Keratinocyte (primary cell): Measurements from ENCODE around the gene TNS1. TPM values are rescaled to one million over a fixed set of nuclear protein-coding genes. Genes with fewer than 3 reads are reported as not detected.

Experiments
- DNase-seq: peaks from one replicate; pipeline ENCODE4 v3.0.0-alpha.2; 2011; ENCODE audit warnings: low read depth, missing footprints, low spot score
- FAIRE-seq: peaks from 2 replicates; lab custom pipeline; 2011; peaks lifted over from hg19 to GRCh38; lab: Jason Lieb, UNC
- H2AFZ ChIP-seq: 2 replicates; pipeline ENCODE4 v1.6.0; 2012; ENCODE audit warnings: low read length, control low read depth, inconsistent platforms; ENCODE audit not compliant: control insufficient read depth
- H3K27ac ChIP-seq: 2 replicates; pipeline ENCODE4 v1.5.1; 2011; ENCODE audit warnings: low read length; ENCODE audit not compliant: control insufficient read depth, insufficient read depth
- H3K27me3 ChIP-seq: 3 replicates; pipeline ENCODE4 v1.6.0; 2011; ENCODE audit warnings: low read length; ENCODE audit not compliant: control insufficient read depth, insufficient read depth; ENCODE audit errors: extremely low read depth
- H3K36me3 ChIP-seq, 2 experiments: 2 replicates in 1 of 2; 3 replicates in 1 of 2; pipeline ENCODE4 v1.5.1; 2011; ENCODE audit warnings: low read length in 2 of 2, mild to moderate bottlenecking in 1 of 2; ENCODE audit not compliant: control insufficient read depth in 2 of 2, insufficient read depth in 2 of 2; ENCODE audit errors: extremely low read depth in 1 of 2
- H3K4me1 ChIP-seq: 3 replicates; pipeline ENCODE4 v1.5.1; 2011; ENCODE audit warnings: low read length; ENCODE audit not compliant: control insufficient read depth, insufficient read depth; ENCODE audit errors: extremely low read depth
- H3K4me2 ChIP-seq: 3 replicates; pipeline ENCODE4 v1.6.0; 2011; ENCODE audit warnings: low read depth, low read length; ENCODE audit not compliant: control insufficient read depth, insufficient read depth; ENCODE audit errors: extremely low read depth
- H3K4me3 ChIP-seq, 3 experiments: fragments of 200-600 bp in 1 of 3; sonication (generic) in 1 of 3; 2 replicates in 2 of 3; 3 replicates in 1 of 3; pipeline ENCODE4 v1.5.1; 2011 to 2016; ENCODE audit warnings: low read length in 3 of 3, mild to moderate bottlenecking in 3 of 3, control low read depth in 2 of 3, inconsistent platforms in 1 of 3, low read depth in 1 of 3, mixed read lengths in 1 of 3, mixed run types in 1 of 3, moderate library complexity in 1 of 3; ENCODE audit not compliant: control insufficient read depth in 2 of 3, insufficient read depth in 2 of 3; ENCODE audit errors: extremely low read depth in 1 of 3
- H3K79me2 ChIP-seq: 2 replicates; pipeline ENCODE4 v1.6.0; 2012; ENCODE audit warnings: low read length; ENCODE audit not compliant: control insufficient read depth, insufficient read depth
- H3K9ac ChIP-seq: 3 replicates; pipeline ENCODE4 v1.6.0; 2011; ENCODE audit warnings: low read length; ENCODE audit not compliant: control insufficient read depth, insufficient read depth; ENCODE audit errors: extremely low read depth
- H3K9me1 ChIP-seq: 3 replicates; pipeline ENCODE4 v1.6.0; 2011; ENCODE audit warnings: low read length; ENCODE audit not compliant: control insufficient read depth, insufficient read depth; ENCODE audit errors: extremely low read depth
- H3K9me3 ChIP-seq: 2 replicates; pipeline ENCODE4 v1.5.1; 2012; ENCODE audit warnings: low read depth, low read length; ENCODE audit not compliant: control insufficient read depth
- H4K20me1 ChIP-seq: 3 replicates; pipeline ENCODE4 v1.6.0; 2011; ENCODE audit warnings: low read length; ENCODE audit not compliant: control insufficient read depth, insufficient read depth; ENCODE audit errors: extremely low read depth
- CTCF ChIP-seq, 3 experiments: IDR thresholded peaks in 1 of 3; conservative IDR thresholded peaks in 1 of 3; optimal IDR thresholded peaks in 1 of 3; 2 replicates in 2 of 3; 3 replicates in 1 of 3; pipeline versions ENCODE3 to v1.5.1; 2011; ENCODE audit warnings: low read length in 3 of 3, mild to moderate bottlenecking in 3 of 3, moderate library complexity in 2 of 3, control low read depth in 1 of 3, inconsistent platforms in 1 of 3; ENCODE audit not compliant: insufficient read depth in 2 of 3; ENCODE audit errors: extremely low read depth in 1 of 3
- EZH2 ChIP-seq: IDR thresholded peaks from one replicate; pipeline ENCODE4 v1.6.1; 2012; ENCODE audit warnings: inconsistent platforms, mild to moderate bottlenecking, low read length, moderate library complexity
- dilution Hi-C: fragments of 300-500 bp; cut with MboI; formaldehyde crosslinking; loops from one replicate; pipeline ENCODE4 v1.7.0; 2020; ENCODE audit warnings: low sequenced_read_pairs; ENCODE audit not compliant: extremely low pct_ligation_motif_present
- polyA plus RNA-seq, 5 experiments: library from polyadenylated mRNA; depleted of rRNA in 3 of 5; stranded (reverse) in 3 of 5; stranded (forward) in 1 of 5; unstranded in 1 of 5; fragments of >200 nt; gene quantifications; 1 replicate in 1 of 5; 2 replicates in 3 of 5; 3 replicates in 1 of 5; pipeline versions ENCODE4 v1.2.1 to v1.2.3, GENCODE V29; 2011 to 2012; ENCODE audit warnings: missing spikeins in 2 of 5, low read depth in 1 of 5, low replicate concordance in 1 of 5

TNS1 gene
- polyA plus RNA-seq, 1 donor (not counting 4 experiments of a cell fraction or from before 2014, with no cell fraction given), result 2.5 TPM

DNA sequence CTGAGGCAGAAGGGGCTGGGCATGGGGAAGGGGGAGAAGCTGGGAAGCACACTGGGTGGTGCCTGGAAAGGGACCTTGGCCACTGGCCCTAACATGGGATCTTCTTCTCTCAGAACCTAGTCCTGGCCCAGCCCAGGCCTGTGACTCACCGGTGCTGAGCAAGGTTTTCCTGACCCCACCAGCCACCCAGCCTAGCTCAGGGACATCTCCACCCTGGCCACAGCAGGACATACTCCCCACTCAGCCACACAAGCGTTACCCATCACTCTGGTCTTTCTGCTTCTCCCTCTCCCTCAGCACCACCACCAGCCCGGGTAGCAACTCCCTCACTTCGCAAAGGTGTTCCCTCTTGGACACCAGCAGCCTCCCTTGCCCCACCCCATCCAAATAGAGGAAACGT is 22.8 kb downstream of the TNS1 start:
- Histone ChIP-seq H3K9ac (no peak overlapping the region), H3K79me2 (no peaks in the 10 kb centered on the region), H3K4me1 (no peaks in the 10 kb centered on the region), H3K27me3 (peaks cover 26% of the 10 kb centered on the region), H3K9me3 (no peaks in the 10 kb centered on the region), H3K9me1 (no peaks in the 10 kb centered on the region), H3K27ac (no peak overlapping the region), H4K20me1 (no peaks in the 10 kb centered on the region), H3K4me2 (no peak overlapping the region), H2AFZ (no peak overlapping the region), H3K4me3 (no peak overlapping the region), H3K36me3 (no peaks in the 10 kb centered on the region)
- no peak for DNase-seq
- dilution Hi-C loops, result no loop called here
- TF ChIP-seq EZH2, result no peak
- TF ChIP-seq CTCF (optimal IDR thresholded peaks at IDR 0.05 in 1 of 3, IDR thresholded peaks at IDR 0.05 in 1 of 3, conservative IDR thresholded peaks at IDR 0.05 in 1 of 3; ENCODE audit: extremely low read depth in 1 of 3, insufficient read depth in 2 of 3, low read length in 3 of 3), result no peak
- FAIRE-seq, result no peak

GRCh38 chr2:217979151-217979811 is 23.5 kb downstream of the TNS1 start:
- Histone ChIP-seq H4K20me1 (no peaks in the 10 kb centered on the region), H3K4me1 (no peaks in the 10 kb centered on the region), H3K9me1 (no peaks in the 10 kb centered on the region), H3K79me2 (no peaks in the 10 kb centered on the region), H3K36me3 (no peaks in the 10 kb centered on the region), H3K4me2 (no peak overlapping the region), H3K4me3 (no peak overlapping the region), H3K9me3 (no peaks in the 10 kb centered on the region), H2AFZ (no peak overlapping the region), H3K27ac (no peak overlapping the region), H3K27me3 (peaks cover 32% of the 10 kb centered on the region), H3K9ac (no peak overlapping the region)
- DNase-seq, result no peak
- TF ChIP-seq EZH2 (no peak), CTCF (optimal IDR thresholded peaks at IDR 0.05 in 1 of 3, IDR thresholded peaks at IDR 0.05 in 1 of 3, conservative IDR thresholded peaks at IDR 0.05 in 1 of 3; ENCODE audit: extremely low read depth in 1 of 3, insufficient read depth in 2 of 3, low read length in 3 of 3) (no peak)
- FAIRE-seq, result no peak
- dilution Hi-C loops, result no loop called here
